H9 (cell line): ENCODE results near the gene CDC42EP4. TPM values are rescaled to one million over a fixed set of nuclear protein-coding genes. Genes with fewer than 3 reads are reported as not detected.

Experiments
- DNase-seq: peaks from one replicate; pipeline ENCODE4 v3.0.0-alpha.2; 2017
- H2AFZ ChIP-seq: one replicate; pipeline ENCODE4 v1.6.1; 2013; ENCODE audit warnings: mild to moderate bottlenecking, low read length, control low read depth, moderate library complexity
- H2AK5ac ChIP-seq: 2 replicates; pipeline ENCODE4 v1.6.1; 2013; ENCODE audit warnings: low read length, control low read depth, mixed read lengths; ENCODE audit not compliant: insufficient read length
- H2BK120ac ChIP-seq: one replicate; pipeline ENCODE4 v1.6.1; 2013; ENCODE audit warnings: low read depth, mild to moderate bottlenecking, low read length, control low read depth, inconsistent platforms; ENCODE audit not compliant: poor library complexity, severe bottlenecking
- H2BK12ac ChIP-seq: 2 replicates; pipeline ENCODE4 v1.6.1; 2013; ENCODE audit warnings: low read length, control low read depth, mixed read lengths, low read depth; ENCODE audit not compliant: insufficient read length
- H2BK15ac ChIP-seq: 2 replicates; pipeline ENCODE4 v1.6.1; 2013; ENCODE audit warnings: low read depth, low read length, control low read depth
- H2BK20ac ChIP-seq: one replicate; pipeline ENCODE4 v1.6.1; 2013; ENCODE audit warnings: low read depth, mild to moderate bottlenecking, low read length, control low read depth, inconsistent platforms; ENCODE audit not compliant: poor library complexity, severe bottlenecking
- H2BK5ac ChIP-seq: 2 replicates; pipeline ENCODE4 v1.6.1; 2013; ENCODE audit warnings: low read length, control low read depth, mixed read lengths; ENCODE audit not compliant: insufficient read length
- H3K14ac ChIP-seq: 2 replicates; pipeline ENCODE4 v1.6.1; 2013; ENCODE audit warnings: low read length, control low read depth; ENCODE audit not compliant: insufficient read depth
- H3K18ac ChIP-seq: 2 replicates; pipeline ENCODE4 v1.6.1; 2013; ENCODE audit warnings: low read depth, mild to moderate bottlenecking, mixed read lengths, low read length, control low read depth; ENCODE audit not compliant: insufficient read length
- H3K23ac ChIP-seq: 2 replicates; pipeline ENCODE4 v1.6.1; 2013; ENCODE audit warnings: low read length, control low read depth, mixed read lengths, low read depth; ENCODE audit not compliant: insufficient read length
- H3K23me2 ChIP-seq: 2 replicates; pipeline ENCODE4 v1.6.1; 2013; ENCODE audit warnings: low read depth, mild to moderate bottlenecking, mixed read lengths, low read length, control low read depth; ENCODE audit not compliant: insufficient read length, poor library complexity, severe bottlenecking
- H3K27ac ChIP-seq: 2 replicates; pipeline ENCODE4 v1.5.1; 2013; ENCODE audit warnings: low read length, control low read depth, mixed read lengths, low read depth; ENCODE audit not compliant: insufficient read length
- H3K27me3 ChIP-seq: 2 replicates; pipeline ENCODE4 v1.6.1; 2013; ENCODE audit warnings: low read length, control low read depth, inconsistent platforms; ENCODE audit not compliant: insufficient read depth
- H3K4ac ChIP-seq: 2 replicates; pipeline ENCODE4 v1.6.1; 2013; ENCODE audit warnings: low read depth, mild to moderate bottlenecking, control low read depth, inconsistent platforms, low read length, moderate library complexity
- H3K4me1 ChIP-seq: 2 replicates; pipeline ENCODE4 v1.6.1; 2013; ENCODE audit warnings: low read length, control low read depth, inconsistent platforms; ENCODE audit not compliant: insufficient read depth
- H3K4me2 ChIP-seq: 2 replicates; pipeline ENCODE4 v1.6.1; 2013; ENCODE audit warnings: low read length, control low read depth, mixed read lengths; ENCODE audit not compliant: insufficient read length, insufficient read depth
- H3K56ac ChIP-seq: 2 replicates; pipeline ENCODE4 v1.6.1; 2013; ENCODE audit warnings: low read depth, mild to moderate bottlenecking, mixed read lengths, low read length, control low read depth; ENCODE audit not compliant: insufficient read length
- H3K79me1 ChIP-seq: 2 replicates; pipeline ENCODE4 v1.6.1; 2013; ENCODE audit warnings: low read depth, mild to moderate bottlenecking, moderate library complexity, low read length, control low read depth, inconsistent platforms; ENCODE audit not compliant: insufficient read depth, poor library complexity, severe bottlenecking
- H3K79me2 ChIP-seq: 2 replicates; pipeline ENCODE4 v1.6.1; 2013; ENCODE audit warnings: low read length, control low read depth, inconsistent platforms; ENCODE audit not compliant: insufficient read depth
- H3K9ac ChIP-seq: 2 replicates; pipeline ENCODE4 v1.6.1; 2013; ENCODE audit warnings: low read length, control low read depth, mixed read lengths; ENCODE audit not compliant: insufficient read length; ENCODE audit errors: extremely low read depth
- H3K9me3 ChIP-seq: one replicate; pipeline ENCODE4 v1.6.1; 2013; ENCODE audit warnings: low read depth, low read length, inconsistent platforms; ENCODE audit not compliant: control insufficient read depth
- H3T11ph ChIP-seq: one replicate; pipeline ENCODE4 v1.6.1; 2013; ENCODE audit warnings: mild to moderate bottlenecking, low read length, control low read depth, inconsistent platforms
- H4K20me1 ChIP-seq: one replicate; pipeline ENCODE4 v1.6.1; 2013; ENCODE audit not compliant: control insufficient read depth, insufficient read length, insufficient read depth
- H4K5ac ChIP-seq: 2 replicates; pipeline ENCODE4 v1.6.1; 2013; ENCODE audit warnings: low read depth, mild to moderate bottlenecking, mixed read lengths, low read length, control low read depth; ENCODE audit not compliant: insufficient read length
- H4K8ac ChIP-seq: replicated peaks from 2 replicates; pipeline ENCODE4 v1.6.1; 2013; ENCODE audit warnings: low read length, control low read depth, mixed read lengths, low read depth; ENCODE audit not compliant: insufficient read length
- H4K91ac ChIP-seq: 2 replicates; pipeline ENCODE4 v1.6.1; 2013; ENCODE audit warnings: low read depth, mild to moderate bottlenecking, moderate library complexity, mixed read lengths, low read length, control low read depth; ENCODE audit not compliant: insufficient read length
- H3K27ac Mint-ChIP-seq, 3 experiments: 2 replicates in 2 of 3; 3 replicates in 1 of 3; pipeline ENCODE4 v1.8.0; 2020 to 2021; ENCODE audit warnings: mixed read lengths in 3 of 3, mild to moderate bottlenecking in 1 of 3, moderate library complexity in 1 of 3
- H3K27me3 Mint-ChIP-seq: 2 replicates; pipeline ENCODE4 v1.8.0; 2021; ENCODE audit warnings: low read depth, mild to moderate bottlenecking, moderate library complexity, mixed read lengths
- H3K36me3 Mint-ChIP-seq, 3 experiments: 2 replicates in 2 of 3; 3 replicates in 1 of 3; pipeline ENCODE4 v1.8.0; 2020 to 2021; ENCODE audit warnings: low read depth in 3 of 3, mixed read lengths in 3 of 3; ENCODE audit not compliant: insufficient read depth in 1 of 3
- H3K4me1 Mint-ChIP-seq, 2 experiments: 2 replicates each; pipeline ENCODE4 v1.8.0; 2020; ENCODE audit warnings: mixed read lengths in 2 of 2
- H3K4me3 Mint-ChIP-seq, 2 experiments: 2 replicates in 1 of 2; 3 replicates in 1 of 2; pipeline ENCODE4 v1.8.0; 2020 to 2021; ENCODE audit warnings: mild to moderate bottlenecking in 2 of 2, mixed read lengths in 2 of 2, moderate library complexity in 1 of 2
- H3K9me3 Mint-ChIP-seq, 2 experiments: 2 replicates in 1 of 2; 3 replicates in 1 of 2; pipeline ENCODE4 v1.8.0; 2020; ENCODE audit warnings: mild to moderate bottlenecking in 2 of 2, mixed read lengths in 2 of 2, moderate library complexity in 1 of 2
- total RNA-seq: library from RNA; stranded (reverse); gene quantifications from 2 replicates; pipeline ENCODE4 v1.2.1, GENCODE V29; 2021
- TF ChIP-seq, protein P1 (sequence below): fragments of 200-600 bp; sonication (generic); conservative IDR thresholded peaks from 3 replicates; pipeline ENCODE4 v1.8.0; 2021; ENCODE audit warnings: antibody characterized with exemption, mild to moderate bottlenecking

Gene CDC42EP4
- total RNA-seq, 1 experiment from 2014 or later, result 27.1 TPM

DNA sequence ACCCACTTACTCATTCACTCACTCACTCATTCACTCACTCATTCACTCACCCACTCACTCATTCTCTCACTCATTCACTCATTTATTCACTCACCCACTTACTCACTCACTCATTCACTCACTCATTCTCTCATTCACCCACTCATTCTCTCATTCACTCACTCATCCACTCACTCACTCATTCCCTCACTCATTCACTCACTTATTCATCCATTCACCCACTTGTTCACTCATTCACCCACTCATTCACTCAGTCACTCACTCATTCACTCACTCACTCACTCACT lies 42.5 kb downstream of the CDC42EP4 start:
- no peak overlapping the region for H4K91ac ChIP-seq
- H3K27ac ChIP-seq, result no peak overlapping the region
- no peak overlapping the region for H2BK15ac ChIP-seq
- H2BK120ac ChIP-seq, result no peak overlapping the region
- H3K23me2 ChIP-seq, result no peaks in the 10 kb centered on the region
- H2BK12ac ChIP-seq, result no peak overlapping the region
- no peaks in the 10 kb centered on the region for H3K9me3 ChIP-seq
- DNase-seq, result no peak
- H4K5ac ChIP-seq, result no peak overlapping the region
- no peak overlapping the region for H3K14ac ChIP-seq
- no peak overlapping the region for H2BK20ac ChIP-seq
- no peak overlapping the region for H2AFZ ChIP-seq
- no peaks in the 10 kb centered on the region; the same call in 1 of the 2 replicates for H3K4me1 ChIP-seq
- TF ChIP-seq, protein P1, sequence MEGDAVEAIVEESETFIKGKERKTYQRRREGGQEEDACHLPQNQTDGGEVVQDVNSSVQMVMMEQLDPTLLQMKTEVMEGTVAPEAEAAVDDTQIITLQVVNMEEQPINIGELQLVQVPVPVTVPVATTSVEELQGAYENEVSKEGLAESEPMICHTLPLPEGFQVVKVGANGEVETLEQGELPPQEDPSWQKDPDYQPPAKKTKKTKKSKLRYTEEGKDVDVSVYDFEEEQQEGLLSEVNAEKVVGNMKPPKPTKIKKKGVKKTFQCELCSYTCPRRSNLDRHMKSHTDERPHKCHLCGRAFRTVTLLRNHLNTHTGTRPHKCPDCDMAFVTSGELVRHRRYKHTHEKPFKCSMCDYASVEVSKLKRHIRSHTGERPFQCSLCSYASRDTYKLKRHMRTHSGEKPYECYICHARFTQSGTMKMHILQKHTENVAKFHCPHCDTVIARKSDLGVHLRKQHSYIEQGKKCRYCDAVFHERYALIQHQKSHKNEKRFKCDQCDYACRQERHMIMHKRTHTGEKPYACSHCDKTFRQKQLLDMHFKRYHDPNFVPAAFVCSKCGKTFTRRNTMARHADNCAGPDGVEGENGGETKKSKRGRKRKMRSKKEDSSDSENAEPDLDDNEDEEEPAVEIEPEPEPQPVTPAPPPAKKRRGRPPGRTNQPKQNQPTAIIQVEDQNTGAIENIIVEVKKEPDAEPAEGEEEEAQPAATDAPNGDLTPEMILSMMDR, result no peak
- H3K9ac ChIP-seq, result no peak overlapping the region
- Mint-ChIP-seq H3K4me3 (no peak overlapping the region), H3K9me3 (no peaks in the 10 kb centered on the region), H3K27ac (no peak overlapping the region), H3K4me1 (peaks cover 6 to 7% of the 10 kb centered on the region in 2 experiments), H3K27me3 (peaks cover 4% of the 10 kb centered on the region), H3K36me3 (no peaks in the 10 kb centered on the region; a peak in 1 of 7 replicates)
- H2AK5ac ChIP-seq, result no peak overlapping the region
- no peak overlapping the region for H3K23ac ChIP-seq
- H4K8ac ChIP-seq, result no peak overlapping the region
- no peak overlapping the region for H3K18ac ChIP-seq
- H3K27me3 ChIP-seq, result no peaks in the 10 kb centered on the region
- no peak overlapping the region for H3K4ac ChIP-seq
- H3K79me1 ChIP-seq, result no peaks in the 10 kb centered on the region
- no peak overlapping the region for H3K56ac ChIP-seq
- peaks cover 2% of the 10 kb centered on the region for H4K20me1 ChIP-seq
- H3K4me2 ChIP-seq, result no peak overlapping the region
- H2BK5ac ChIP-seq, result no peak overlapping the region
- H3K79me2 ChIP-seq, result no peaks in the 10 kb centered on the region
- no peak overlapping the region for H3T11ph ChIP-seq
